Heart left ventricle (tissue), 13 donors: ENCODE measurements around the gene ATXN1.

ENCODE experiments used
- POLR2A ChIP-seq, 2 donors: fragments of 450-650 bp; IDR thresholded peaks; one replicate each; pipeline ENCODE4 v1.6.1; 2017; ENCODE audit warnings: antibody characterized with exemption in 2 of 2, mild to moderate bottlenecking in 2 of 2, moderate library complexity in 2 of 2
- TF ChIP-seq, protein P1 (sequence below), 12 donors: fragments of 200-600 bp; sonication (generic) in 4 of 12; IDR thresholded peaks; one replicate each; pipeline versions ENCODE4 v1.5.0 to v1.8.0; 2018 to 2022; ENCODE audit warnings: antibody characterized with exemption in 12 of 12, mild to moderate bottlenecking in 5 of 12
- donor health status: ischemic (EF 13 %, LVEDD 7.1; RV severe dilation, severe dysfunction).
- donor health status: DM: no; HTN: yes; CAD: no.
- donor health status: DM: no; HTN: no; CAD: no.
- donor health status: ischemic (EF 25% LVEDD 6.9; RV normal size, moderate dysfunction).
- donor health status: ischemic (EF 25% LVEDD 5.7; RV mildly dilated, moderate dysfunction).
- donor health status: ischemic (EF 35%, LVEDD 5.7; RV mildly dilated, moderate dysfunction).
- donor health status: nonischemic (EF 11% LVEDD 7.7; RV severe dilation, severe dysfunction).
- donor health status: DM: yes; HTN: yes; CAD: no.
- donor health status: PGD.
- donor health status: ischemic (EF 29% LVEDD 5.4; RV normal size, mild dysfunction).
- donor health status: nonischemic (EF 23%, LVEDD 6.1; RV moderate dilation, normal function).

DNA sequence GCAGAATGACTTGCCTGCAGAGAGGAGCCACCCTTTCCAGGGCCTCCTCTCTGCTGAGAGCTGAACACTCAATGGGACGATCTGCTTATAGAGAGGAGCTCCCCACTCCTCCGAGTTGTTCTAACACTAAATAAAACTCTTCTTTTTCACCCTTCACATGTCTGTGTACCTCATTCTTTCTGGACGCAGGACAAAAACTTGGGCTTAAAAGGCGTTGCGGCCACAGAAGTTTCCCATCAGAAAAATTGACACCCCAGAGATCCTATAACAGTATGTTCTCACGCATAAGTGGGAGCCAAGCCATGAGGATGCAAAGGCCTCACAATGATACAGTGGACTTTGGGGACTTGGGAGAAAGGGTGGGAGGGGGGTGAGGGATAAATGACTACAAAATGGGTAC is 401.7 kb downstream of the ATXN1 start:
- TF ChIP-seq, protein P1, sequence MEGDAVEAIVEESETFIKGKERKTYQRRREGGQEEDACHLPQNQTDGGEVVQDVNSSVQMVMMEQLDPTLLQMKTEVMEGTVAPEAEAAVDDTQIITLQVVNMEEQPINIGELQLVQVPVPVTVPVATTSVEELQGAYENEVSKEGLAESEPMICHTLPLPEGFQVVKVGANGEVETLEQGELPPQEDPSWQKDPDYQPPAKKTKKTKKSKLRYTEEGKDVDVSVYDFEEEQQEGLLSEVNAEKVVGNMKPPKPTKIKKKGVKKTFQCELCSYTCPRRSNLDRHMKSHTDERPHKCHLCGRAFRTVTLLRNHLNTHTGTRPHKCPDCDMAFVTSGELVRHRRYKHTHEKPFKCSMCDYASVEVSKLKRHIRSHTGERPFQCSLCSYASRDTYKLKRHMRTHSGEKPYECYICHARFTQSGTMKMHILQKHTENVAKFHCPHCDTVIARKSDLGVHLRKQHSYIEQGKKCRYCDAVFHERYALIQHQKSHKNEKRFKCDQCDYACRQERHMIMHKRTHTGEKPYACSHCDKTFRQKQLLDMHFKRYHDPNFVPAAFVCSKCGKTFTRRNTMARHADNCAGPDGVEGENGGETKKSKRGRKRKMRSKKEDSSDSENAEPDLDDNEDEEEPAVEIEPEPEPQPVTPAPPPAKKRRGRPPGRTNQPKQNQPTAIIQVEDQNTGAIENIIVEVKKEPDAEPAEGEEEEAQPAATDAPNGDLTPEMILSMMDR (IDR thresholded peaks at IDR 0.05), result no peak
- TF ChIP-seq POLR2A (IDR thresholded peaks at IDR 0.05), result no peak
